Endothelial cell of umbilical vein (primary cell): ENCODE measurements around the gene FAM241B. TPM values are rescaled to one million over a fixed set of nuclear protein-coding genes. Genes with fewer than 3 reads are reported as not detected.
A peak's percentile ranks its signal among the peaks of the same experiment; 100 is the strongest.

Experiments
- BruUV-seq: library from RNA; stranded (reverse); fragments of 400-500 nt; replicated peaks from 2 replicates; lab custom pipeline; 2021; lab: Mats Ljungman, UMichigan
- CTCF ChIA-PET: fragments of 300-600, 350-600 bp; sonication (Branson Sonifier 250); formaldehyde crosslinking; loops from one replicate; lab custom pipeline; 2021; ENCODE audit warnings: antibody characterized with exemption, inconsistent platforms; lab: Charles Lee
- POLR2A ChIA-PET: fragments of 300-600, 350-600 bp; sonication (Branson Sonifier 250); formaldehyde crosslinking; loops from one replicate; lab custom pipeline; 2021; ENCODE audit warnings: antibody characterized with exemption, inconsistent platforms; lab: Charles Lee
- DNase-seq: peaks from one replicate; pipeline ENCODE4 v3.0.0-alpha.2; 2011; ENCODE audit warnings: low read depth, low spot score
- FAIRE-seq: peaks from 2 replicates; lab custom pipeline; 2011; peaks lifted over from hg19 to GRCh38; lab: Jason Lieb, UNC
- H2AFZ ChIP-seq: 2 replicates; pipeline ENCODE4 v1.6.0; 2012; ENCODE audit warnings: low read depth, low read length, control low read depth, inconsistent platforms
- H3K27ac ChIP-seq: 2 replicates; pipeline ENCODE4 v1.5.1; 2011; ENCODE audit warnings: low read depth, mild to moderate bottlenecking, control low read depth, low read length, moderate library complexity; ENCODE audit not compliant: insufficient read depth
- H3K27me3 ChIP-seq, 2 experiments: 2 replicates each; pipeline versions ENCODE4 v1.6.0 to v1.6.1; 2011; ENCODE audit warnings: low read length in 2 of 2, mixed read lengths in 1 of 2; ENCODE audit not compliant: control insufficient read depth in 2 of 2, insufficient read depth in 2 of 2
- H3K36me3 ChIP-seq, 2 experiments: 2 replicates in 1 of 2; 3 replicates in 1 of 2; pipeline ENCODE4 v1.5.1; 2011; ENCODE audit warnings: low read length in 2 of 2, mild to moderate bottlenecking in 1 of 2, moderate library complexity in 1 of 2; ENCODE audit not compliant: control insufficient read depth in 2 of 2, insufficient read depth in 2 of 2; ENCODE audit errors: extremely low read depth in 1 of 2
- H3K4me1 ChIP-seq: 3 replicates; pipeline ENCODE4 v1.5.1; 2011; ENCODE audit warnings: mild to moderate bottlenecking, low read length; ENCODE audit not compliant: control insufficient read depth, insufficient read depth; ENCODE audit errors: extremely low read depth
- H3K4me2 ChIP-seq: 2 replicates; pipeline ENCODE4 v1.6.1; 2011; ENCODE audit warnings: low read length, control low read depth, mixed read lengths; ENCODE audit not compliant: insufficient read depth
- H3K4me3 ChIP-seq, 3 experiments: fragments of 200-600 bp in 1 of 3; sonication (generic), shearing (Covaris generic) in 1 of 3; replicated peaks in 1 of 3; 2 replicates each; pipeline ENCODE4 v1.5.1; 2011 to 2016; ENCODE audit warnings: control low read depth in 3 of 3, low read length in 3 of 3, mild to moderate bottlenecking in 2 of 3, inconsistent platforms in 1 of 3, low read depth in 1 of 3, moderate library complexity in 1 of 3; ENCODE audit not compliant: insufficient read depth in 1 of 3
- H3K79me2 ChIP-seq: 2 replicates; pipeline ENCODE4 v1.6.0; 2012; ENCODE audit warnings: low read length, inconsistent platforms; ENCODE audit not compliant: control insufficient read depth, insufficient read depth
- H3K9ac ChIP-seq: replicated peaks from 2 replicates; pipeline ENCODE3; 2011; ENCODE audit warnings: low read length, control low read depth; ENCODE audit not compliant: insufficient read depth; ENCODE audit errors: extremely low read depth
- H3K9me1 ChIP-seq: replicated peaks from 3 replicates; pipeline ENCODE4 v1.6.0; 2011; ENCODE audit warnings: mild to moderate bottlenecking, low read length; ENCODE audit not compliant: control insufficient read depth, insufficient read depth; ENCODE audit errors: extremely low read depth
- H3K9me3 ChIP-seq: replicated peaks from 2 replicates; pipeline ENCODE4 v1.5.1; 2012; ENCODE audit warnings: low read length, inconsistent platforms; ENCODE audit not compliant: control insufficient read depth, insufficient read depth
- H4K20me1 ChIP-seq: replicated peaks from 2 replicates; pipeline ENCODE3; 2011; ENCODE audit warnings: mild to moderate bottlenecking, low read length; ENCODE audit not compliant: control insufficient read depth, insufficient read depth; ENCODE audit errors: extremely low read depth
- CTCF ChIP-seq, 2 donors: IDR thresholded peaks; 1 replicate in 1 of 2; 2 replicates in 1 of 2; pipeline ENCODE4 v1.5.1; 2011; ENCODE audit warnings: low read length in 2 of 2, mild to moderate bottlenecking in 2 of 2, moderate library complexity in 2 of 2, control low read depth in 1 of 2, inconsistent platforms in 1 of 2, low read depth in 1 of 2; ENCODE audit not compliant: insufficient read depth in 1 of 2; ENCODE audit errors: extremely low read depth in 1 of 2
- EZH2 ChIP-seq: IDR thresholded peaks from 2 replicates; pipeline ENCODE4 v1.6.1; 2012; ENCODE audit warnings: borderline replicate concordance, low read depth, mild to moderate bottlenecking, moderate library complexity, low read length, inconsistent platforms; ENCODE audit not compliant: severe bottlenecking
- FOS ChIP-seq: IDR thresholded peaks from 2 replicates; pipeline ENCODE4 v1.6.1; 2011; ENCODE audit warnings: mild to moderate bottlenecking, low read length, moderate library complexity, borderline replicate concordance; ENCODE audit not compliant: insufficient read depth
- GATA2 ChIP-seq: IDR thresholded peaks from 2 replicates; pipeline ENCODE4 v1.7.0; 2011; ENCODE audit warnings: low read depth, mild to moderate bottlenecking, moderate library complexity, mixed read lengths, low read length; ENCODE audit not compliant: insufficient read length, insufficient read depth
- JUN ChIP-seq: IDR thresholded peaks from 2 replicates; pipeline ENCODE4 v1.6.1; 2011; ENCODE audit warnings: borderline replicate concordance, low read depth; ENCODE audit not compliant: insufficient read length, insufficient read depth
- MAX ChIP-seq: IDR thresholded peaks from 2 replicates; pipeline ENCODE4 v1.6.1; 2011; ENCODE audit not compliant: insufficient read depth, insufficient read length
- MYC ChIP-seq: IDR thresholded peaks from one replicate; pipeline ENCODE4 v1.6.1; 2011; ENCODE audit warnings: mild to moderate bottlenecking, low read depth, low read length
- POLR2A ChIP-seq: IDR thresholded peaks from 2 replicates; pipeline ENCODE4 v1.6.1; 2012; ENCODE audit warnings: low read depth, mild to moderate bottlenecking, control low read depth, low read length
- POLR2AphosphoS5 ChIP-seq: IDR thresholded peaks from 2 replicates; pipeline ENCODE4 v1.6.1; 2012; ENCODE audit warnings: low read depth, mild to moderate bottlenecking, control low read depth, low read length, moderate library complexity; ENCODE audit not compliant: insufficient read depth
- dilution Hi-C: fragments of 300-500 bp; cut with MboI; formaldehyde crosslinking; loops from one replicate; pipeline ENCODE4 v1.15.0; 2019; ENCODE audit warnings: low sequenced_read_pairs; ENCODE audit not compliant: extremely low pct_ligation_motif_present
- intact Hi-C: fragments of 100-400 bp; cut with micrococcal nuclease; formaldehyde crosslinking; loops from one replicate; pipeline ENCODE4 v1.10.0; 2022
- polyA plus RNA-seq, 4 experiments: library from polyadenylated mRNA; depleted of rRNA in 3 of 4; stranded (reverse) in 3 of 4; unstranded in 1 of 4; fragments of >200 nt; gene quantifications; 2 replicates each; pipeline versions ENCODE4 v1.2.1 to v1.2.3, GENCODE V29; 2011 to 2012; ENCODE audit warnings: missing spikeins in 1 of 4
- total RNA-seq: library from RNA; stranded (reverse); gene quantifications from 2 replicates; pipeline ENCODE4 v1.2.3, GENCODE V29; 2021

FAM241B gene
- total and polyA plus RNA-seq, 2 donors (not counting 3 experiments of a cell fraction or from before 2014, with no cell fraction given): 0.23 TPM; not detected in 1

GRCh38 chr10:69629519-69629896, 539 bp upstream of the FAM241B start:
- intact Hi-C loops (no loop called here), dilution Hi-C loops (no loop called here)
- Histone ChIP-seq H3K4me3 (no peak overlapping the region), H3K9ac (no peak overlapping the region), H3K79me2 (no peaks in the 10 kb centered on the region), H3K4me1 (peaks cover 2% of the 10 kb centered on the region), H3K36me3 (no peaks in the 10 kb centered on the region), H4K20me1 (no peaks in the 10 kb centered on the region), H2AFZ (peak overlapping the region; percentile 11), H3K27me3 (peaks cover 30% of the 10 kb centered on the region in 2 experiments), H3K9me1 (no peaks in the 10 kb centered on the region), H3K27ac (no peak overlapping the region), H3K9me3 (no peaks in the 10 kb centered on the region), H3K4me2 (no peak overlapping the region)
- FAIRE-seq (no peak), DNase-seq (no peak)
- ChIA-PET CTCF (interaction anchor here (0.7 to 1.0 kb wide), 5 partner anchors 10 to 114 kb away, joined by 3 to 7 read pairs (median 3); no protein-coding TSS in a partner anchor), POLR2A (no interaction called here)
- no TSS peak for BruUV-seq
- TF ChIP-seq POLR2A (no peak), CTCF (IDR thresholded peaks at IDR 0.05; ENCODE audit: extremely low read depth in 1 of 2, insufficient read depth in 1 of 2, low read depth in 1 of 2, low read length in 2 of 2) (no peak), FOS (no peak), GATA2 (no peak), MAX (no peak), POLR2AphosphoS5 (no peak), JUN (no peak), EZH2 (no peak), MYC (no peak)
